Stimulated activated CD4-positive, alpha-beta T cell treated with anti-CD3 and anti-CD28 coated beads, Interleukin-1b, Interleukin-23, amount 100 ng/mL, for 24 hours (primary cell): ENCODE measurements around the gene NCBP2L.

ENCODE experiments used
- DNase-seq, 4 experiments: peaks; one replicate each; pipeline ENCODE4 v3.0.0-alpha.2; 2020; ENCODE audit warnings: low read depth in 4 of 4, low spot score in 1 of 4

The NCBP2L gene

GRCh38 chrX:107777536-107777832, at the start of gene NCBP2L:
NCBP2L (plus strand) TSS chrX:107777733; CDS start chrX:107794221, 16,488 bp downstream.
- DNase-seq: no peak

- no peak for DNase-seq
Observed at GRCh38 chrX:107728371-107729099, 49.0 kb upstream of the NCBP2L start.

- no peak for DNase-seq
Observed at GRCh38 chrX:107729558-107730297, 47.8 kb upstream of the NCBP2L start.

GRCh38 chrX:107730298-107730655, 47.3 kb upstream of the NCBP2L start:
- no peak for DNase-seq

- DNase-seq: no peak
Observed at GRCh38 chrX:107730991-107731766, 46.4 kb upstream of the NCBP2L start.

- no peak for DNase-seq
Observed at GRCh38 chrX:107731831-107732502, 45.6 kb upstream of the NCBP2L start.

- no peak for DNase-seq
Observed at GRCh38 chrX:107733686-107734085, 43.8 kb upstream of the NCBP2L start.

- no peak for DNase-seq
Observed at GRCh38 chrX:107734646-107735045, 42.9 kb upstream of the NCBP2L start.

- DNase-seq: no peak
Observed at GRCh38 chrX:107736781-107737531, 40.6 kb upstream of the NCBP2L start.

- no peak for DNase-seq
Observed at GRCh38 chrX:107738272-107738671, 39.3 kb upstream of the NCBP2L start.

GRCh38 chrX:107738768-107739167, 38.8 kb upstream of the NCBP2L start:
- DNase-seq: no peak

- DNase-seq: no peak
Observed at GRCh38 chrX:107739541-107739940, 38.0 kb upstream of the NCBP2L start.

GRCh38 chrX:107741404-107741790, 36.1 kb upstream of the NCBP2L start:
- DNase-seq: no peak

GRCh38 chrX:107742700-107743191, 34.8 kb upstream of the NCBP2L start:
- DNase-seq: no peak

- no peak for DNase-seq
Observed at GRCh38 chrX:107743995-107744394, 33.5 kb upstream of the NCBP2L start.

- no peak for DNase-seq
Observed at GRCh38 chrX:107744868-107745267, 32.7 kb upstream of the NCBP2L start.

- DNase-seq: no peak
Observed at GRCh38 chrX:107747596-107748161, 29.9 kb upstream of the NCBP2L start.

- DNase-seq: no peak
Observed at GRCh38 chrX:107748506-107748905, 29.0 kb upstream of the NCBP2L start.

GRCh38 chrX:107750263-107750662, 27.3 kb upstream of the NCBP2L start:
- DNase-seq: no peak

GRCh38 chrX:107750861-107751445, 26.6 kb upstream of the NCBP2L start:
- DNase-seq: no peak
